Thyroid gland (tissue), 4 donors: ENCODE measurements around the gene ASXL1. TPM values are rescaled to one million over a fixed set of nuclear protein-coding genes. Genes with fewer than 3 reads are reported as not detected.

ENCODE experiments used
- DNase-seq, 2 donors: peaks; one replicate each; pipeline ENCODE4 v3.0.0-alpha.2; 2019
- H3K27ac ChIP-seq, 3 donors: fragments of 200-600 bp; sonication (generic); 1 replicate in 2 of 3; 2 replicates in 1 of 3; pipeline ENCODE4 v1.5.1; 2016 to 2019; ENCODE audit warnings: mild to moderate bottlenecking in 1 of 3, moderate library complexity in 1 of 3
- H3K27me3 ChIP-seq: fragments of 200-600 bp; sonication (generic); one replicate; pipeline ENCODE4 v1.5.1; 2019
- H3K36me3 ChIP-seq, 2 donors: fragments of 200-600 bp; sonication (generic); one replicate each; pipeline ENCODE4 v1.5.1; 2016 to 2019
- H3K4me1 ChIP-seq, 2 donors: fragments of 200-600 bp; sonication (generic); one replicate each; pipeline ENCODE4 v1.5.1; 2017 to 2019
- H3K4me3 ChIP-seq, 3 donors: fragments of 200-600 bp; sonication (generic); replicated peaks in 1 of 3; 1 replicate in 2 of 3; 2 replicates in 1 of 3; pipeline ENCODE4 v1.5.1; 2016; ENCODE audit warnings: mild to moderate bottlenecking in 1 of 3
- H3K9me3 ChIP-seq: fragments of 200-600 bp; sonication (generic); one replicate; pipeline ENCODE4 v1.5.1; 2017
- CTCF ChIP-seq, 6 experiments: fragments of 200-600 bp in 3 of 6; fragments of 450-650 bp in 3 of 6; sonication (generic) in 3 of 6; IDR thresholded peaks; one replicate each; pipeline ENCODE4 v1.5.1; 2016 to 2019; ENCODE audit warnings: antibody characterized with exemption in 6 of 6, mild to moderate bottlenecking in 2 of 6, inconsistent platforms in 1 of 6, moderate library complexity in 1 of 6
- POLR2A ChIP-seq, 2 donors: fragments of 450-650 bp; IDR thresholded peaks; one replicate each; pipeline ENCODE4 v1.6.1; 2017; ENCODE audit warnings: antibody characterized with exemption in 2 of 2, mild to moderate bottlenecking in 2 of 2, moderate library complexity in 1 of 2
- WGBS, 2 donors: methylation state at CpG; one replicate each; pipeline ENCODE4 v1.1.5; 2017; 5-methylcytosine and 5-hydroxymethylcytosine counted together
- intact Hi-C: fragments of 100-400 bp; cut with DNase I; formaldehyde crosslinking; loops from one replicate; pipeline ENCODE4 v1.15.1; 2023
- total RNA-seq, 4 donors: library from RNA; depleted of rRNA; stranded (reverse); fragments of >200 nt; gene quantifications; one replicate each; pipeline ENCODE4 v1.2.3, GENCODE V29; 2016

The ASXL1 gene
- total RNA-seq, 4 donors from 2014 or later: 62.1 to 155 (median 67.5) TPM

DNA sequence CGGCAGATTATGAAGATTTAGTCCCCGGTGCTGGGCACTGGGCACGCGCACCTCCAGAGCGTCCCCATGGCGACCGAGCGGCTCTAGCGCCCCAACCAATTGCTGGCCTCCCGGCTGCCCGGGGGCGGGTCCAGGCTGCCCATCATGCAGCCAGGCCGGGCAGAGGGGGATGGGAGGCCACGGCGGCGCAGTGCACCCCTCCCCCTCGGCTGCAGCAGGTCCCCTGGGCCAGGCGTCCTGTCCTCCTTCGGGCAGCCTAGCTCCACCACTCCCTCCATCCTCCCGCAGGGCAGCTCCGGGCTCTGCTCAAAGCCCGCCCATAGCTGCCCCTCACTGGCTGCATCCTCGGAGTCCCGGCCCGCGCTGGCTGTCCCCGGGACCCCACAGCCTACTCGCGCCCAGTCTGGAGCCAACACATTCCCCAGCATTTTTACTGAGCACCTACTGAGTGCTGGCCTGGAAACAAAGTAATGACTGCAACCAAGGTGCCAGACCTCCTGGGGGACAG is 99.4 kb downstream of the ASXL1 start:
- intact Hi-C loops: loop anchor here (10.0 kb wide), 2 partner anchors 103 to 253 kb away; partner anchors contain the start of genes ASXL1, PLAGL2 and POFUT1
- peak; percentile 85 to 91 for DNase-seq
- no peaks in the 10 kb centered on the region for H3K27me3 ChIP-seq
- TF ChIP-seq POLR2A (IDR thresholded peaks at IDR 0.05) (no peak), CTCF (IDR thresholded peaks at IDR 0.05) (no peak)
- H3K36me3 ChIP-seq: peaks cover 7 to 9% of the 10 kb centered on the region in 2 donors
- peak overlapping the region in 1 of 3 donors; percentile 37 for H3K4me3 ChIP-seq
- peaks cover 15 to 17% of the 10 kb centered on the region in 2 donors for H3K4me1 ChIP-seq
- WGBS, 2 donors: 10 to 15% methylated on average over 2 to 16 of the region's 29 CpGs
- H3K9me3 ChIP-seq: no peaks in the 10 kb centered on the region
- peak overlapping the region in 1 of 3 donors; percentile 35 for H3K27ac ChIP-seq

DNA sequence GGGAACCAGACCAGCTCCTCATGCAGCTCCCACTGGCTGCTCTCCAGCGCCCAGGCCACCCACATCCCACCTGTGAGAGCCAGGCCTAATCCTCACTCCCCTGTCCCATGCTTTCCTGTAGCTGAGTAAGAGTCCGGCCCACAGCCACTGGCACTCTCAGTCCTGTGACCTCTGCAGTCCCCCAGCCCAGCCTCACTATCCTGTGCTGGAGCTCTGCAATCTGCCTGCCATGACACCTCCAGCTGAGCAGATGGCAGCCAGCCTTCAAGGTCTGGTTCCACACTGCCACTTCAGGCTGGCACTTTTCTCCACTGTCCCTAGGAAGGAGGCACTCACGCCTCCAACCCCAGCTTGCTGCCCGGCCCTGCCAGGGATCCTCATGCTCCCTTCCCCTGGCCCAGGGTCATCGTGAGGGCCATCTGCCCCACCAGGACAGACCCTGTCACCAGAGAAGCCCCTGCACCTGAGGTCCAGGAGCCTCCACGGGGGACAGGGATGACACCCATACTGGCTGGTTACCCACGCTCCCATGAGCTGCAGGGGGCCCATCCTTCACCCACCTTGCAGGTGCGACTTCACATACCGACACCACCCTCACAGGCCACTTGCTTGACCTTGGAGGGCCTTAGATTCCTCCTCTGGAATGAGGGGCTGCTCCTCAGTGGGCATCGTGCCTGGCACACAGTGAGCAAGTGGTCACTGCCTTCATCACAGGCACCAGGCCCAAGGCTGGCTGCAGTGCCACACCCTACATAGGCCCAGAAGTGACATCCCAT is 100.1 kb downstream of the ASXL1 start:
- Histone ChIP-seq H3K36me3 (peaks cover 1 to 2% of the 10 kb centered on the region in 2 donors), H3K4me3 (no peak overlapping the region), H3K4me1 (peaks cover 15 to 17% of the 10 kb centered on the region in 2 donors), H3K27ac (no peak overlapping the region), H3K9me3 (no peaks in the 10 kb centered on the region), H3K27me3 (no peaks in the 10 kb centered on the region)
- WGBS, 2 donors: 82 to 83% methylated on average over 8 to 10 of the region's 10 CpGs
- no peak for TF ChIP-seq CTCF (IDR thresholded peaks at IDR 0.05)
- TF ChIP-seq POLR2A (IDR thresholded peaks at IDR 0.05): no peak
- DNase-seq: no peak
- intact Hi-C loops: loop anchor here (10.0 kb wide), 2 partner anchors 103 to 253 kb away; partner anchors contain the start of genes ASXL1, PLAGL2 and POFUT1

DNA sequence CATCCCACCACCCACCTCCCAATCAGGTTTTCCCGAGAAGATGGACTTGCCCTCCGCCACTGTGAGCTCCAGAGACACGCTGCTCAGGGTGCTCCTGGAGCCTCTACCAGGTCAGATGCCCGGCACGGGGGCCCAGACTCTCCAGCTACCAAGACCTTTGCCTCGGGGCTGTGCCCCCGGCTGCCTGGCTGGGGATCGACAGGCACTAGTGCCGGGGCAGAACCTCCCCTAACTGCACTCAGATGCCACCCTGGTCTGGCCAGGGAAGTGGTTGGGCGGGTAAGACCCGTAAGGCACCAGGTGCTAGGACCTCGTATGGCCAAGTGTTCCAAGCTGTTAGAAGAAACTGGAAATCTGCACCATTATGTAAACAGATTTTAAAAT is 100.7 kb downstream of the ASXL1 start:
- Histone ChIP-seq H3K27ac (no peak overlapping the region), H3K9me3 (no peaks in the 10 kb centered on the region), H3K4me3 (no peak overlapping the region), H3K36me3 (no peaks in the 10 kb centered on the region), H3K27me3 (no peaks in the 10 kb centered on the region), H3K4me1 (peaks cover 16 to 20% of the 10 kb centered on the region in 2 donors)
- TF ChIP-seq CTCF (IDR thresholded peaks at IDR 0.05) (no peak), POLR2A (IDR thresholded peaks at IDR 0.05) (no peak)
- intact Hi-C loops: loop anchor here (10.0 kb wide), 2 partner anchors 104 to 254 kb away; partner anchors contain the start of genes ASXL1, PLAGL2 and POFUT1
- no peak for DNase-seq
- WGBS, 2 donors: 81 to 89% methylated on average over 6 to 12 of the region's 12 CpGs

DNA sequence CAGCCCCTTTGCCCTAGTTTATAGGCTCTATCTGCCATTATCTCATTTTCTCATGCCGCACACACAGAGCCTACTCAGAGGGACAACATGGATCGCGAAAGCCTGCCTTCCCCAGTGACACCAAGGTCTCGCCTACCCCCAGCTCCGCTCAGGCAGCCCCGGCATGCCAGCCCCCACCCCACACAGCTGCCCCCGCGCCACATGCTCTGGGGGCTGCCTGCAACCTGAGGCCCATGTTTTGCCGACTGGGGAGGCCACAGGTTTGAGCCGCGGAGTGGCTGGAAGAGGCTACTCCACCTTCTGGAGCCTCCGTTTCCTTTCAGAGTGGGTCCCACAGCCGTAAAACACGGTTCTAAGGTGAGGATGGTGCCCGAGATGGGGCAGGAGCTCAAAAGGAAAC is 102.1 kb downstream of the ASXL1 start:
- no peaks in the 10 kb centered on the region for H3K27me3 ChIP-seq
- 85 to 87% methylated on average over 15 of the region's 15 CpGs for WGBS, 2 donors
- H3K4me3 ChIP-seq: no peak overlapping the region
- intact Hi-C loops: no loop called here
- no peak for DNase-seq
- no peak for TF ChIP-seq CTCF (IDR thresholded peaks at IDR 0.05)
- no peak for TF ChIP-seq POLR2A (IDR thresholded peaks at IDR 0.05)
- no peaks in the 10 kb centered on the region for H3K36me3 ChIP-seq
- no peaks in the 10 kb centered on the region for H3K9me3 ChIP-seq
- peaks cover 20 to 29% of the 10 kb centered on the region in 2 donors for H3K4me1 ChIP-seq
- no peak overlapping the region for H3K27ac ChIP-seq
